ENCODE data around the gene PRKCH.

GRCh38 chr14:61591862-61592261 is 270.5 kb downstream of the PRKCH start:
- TF ChIP-seq POLR2A (IDR thresholded peaks at IDR 0.05) (no peak), CTCF (IDR thresholded peaks at IDR 0.05) (no peak)
